PC-3 (cell line): ENCODE data around the gene GLRX5. TPM values are rescaled to one million over a fixed set of nuclear protein-coding genes. Genes with fewer than 3 reads are reported as not detected.

Source experiments
- ATAC-seq: fragments of 200-7000 bp; cut with Tn5 transposase; 2 replicates; pipeline ENCODE4 v1.9.1; 2020; ENCODE audit warnings: mild to moderate bottlenecking, moderate library complexity
- BruUV-seq: library from RNA; stranded (reverse); fragments of 400-500 nt; replicated peaks from 2 replicates; lab custom pipeline; 2021; lab: Mats Ljungman, UMichigan
- CTCF ChIA-PET: fragments of 300-600 bp; sonication (Branson Sonifier 250); formaldehyde crosslinking; loops from one replicate; lab custom pipeline; 2022; ENCODE audit warnings: antibody characterized with exemption; lab: Charles Lee
- POLR2A ChIA-PET: fragments of 300-600 bp; sonication (Branson Sonifier 250); formaldehyde crosslinking; loops from one replicate; lab custom pipeline; 2022; ENCODE audit warnings: antibody characterized with exemption; ENCODE audit not compliant: unreplicated experiment; lab: Charles Lee
- DNase-seq: peaks from one replicate; pipeline ENCODE4 v3.0.0-alpha.2; 2015
- H2AFZ ChIP-seq: fragments of 300-600 bp; sonication (generic); 2 replicates; pipeline ENCODE4 v1.6.0; 2016; ENCODE audit warnings: antibody characterized with exemption, low read length
- H3F3A ChIP-seq: fragments of 300-600 bp; sonication (generic); one replicate; pipeline ENCODE4 v1.6.0; 2017; ENCODE audit warnings: antibody characterized with exemption, low read length, control low read depth, mild to moderate bottlenecking; ENCODE audit not compliant: unreplicated experiment
- H3K27ac ChIP-seq: fragments of 300-600 bp; sonication (generic); 2 replicates; pipeline ENCODE4 v1.5.1; 2016; ENCODE audit warnings: mild to moderate bottlenecking, low read length
- H3K27me3 ChIP-seq: fragments of 300-600 bp; sonication (generic); 2 replicates; pipeline ENCODE4 v1.6.1; 2016; ENCODE audit warnings: low read length, mixed read lengths
- H3K36me3 ChIP-seq: fragments of 300-600 bp; sonication (generic); 2 replicates; pipeline ENCODE4 v1.6.1; 2016; ENCODE audit warnings: low read depth, mixed run types, low read length, mixed read lengths
- H3K4me1 ChIP-seq: fragments of 300-600 bp; sonication (generic); 2 replicates; pipeline ENCODE4 v1.5.1; 2016; ENCODE audit warnings: low read length; ENCODE audit not compliant: insufficient read depth
- H3K4me2 ChIP-seq: fragments of 300-600 bp; sonication (generic); 2 replicates; pipeline ENCODE4 v1.6.0; 2016; ENCODE audit warnings: low read length
- H3K4me3 ChIP-seq: fragments of 300-600 bp; sonication (generic); 2 replicates; pipeline ENCODE4 v1.5.1; 2016; ENCODE audit warnings: mild to moderate bottlenecking, low read length, mixed read lengths
- H3K79me2 ChIP-seq: fragments of 300-600 bp; sonication (generic); 2 replicates; pipeline ENCODE4 v1.6.1; 2017; ENCODE audit warnings: low read length, mixed read lengths
- H3K9ac ChIP-seq: fragments of 300-600 bp; sonication (generic); 2 replicates; pipeline ENCODE4 v1.6.0; 2016; ENCODE audit warnings: mild to moderate bottlenecking, low read length
- H3K9me2 ChIP-seq: fragments of 300-600 bp; sonication (generic); replicated peaks from 2 replicates; pipeline ENCODE4 v1.6.1; 2016; ENCODE audit warnings: mixed run types, low read length, mixed read lengths
- H3K9me3 ChIP-seq: fragments of 300-600 bp; sonication (generic); 2 replicates; pipeline ENCODE4 v1.6.1; 2016; ENCODE audit warnings: low read length, mixed read lengths
- H4K20me1 ChIP-seq: fragments of 300-600 bp; sonication (generic); 2 replicates; pipeline ENCODE4 v1.6.1; 2016; ENCODE audit warnings: low read length, mixed read lengths
- EZH2 ChIP-seq: fragments of 300-600 bp; sonication (generic); IDR thresholded peaks from one replicate; pipeline ENCODE4 v1.6.1; 2017; ENCODE audit warnings: antibody characterized with exemption, mild to moderate bottlenecking, low read length; ENCODE audit not compliant: unreplicated experiment
- EZH2phosphoT487 ChIP-seq: fragments of 300-600 bp; sonication (generic); IDR thresholded peaks from 2 replicates; pipeline ENCODE4 v1.6.1; 2018; ENCODE audit warnings: mild to moderate bottlenecking, antibody characterized with exemption, low read length, borderline replicate concordance
- intact Hi-C: fragments of 100-400 bp; cut with micrococcal nuclease; formaldehyde crosslinking; loops from 2 replicates; pipeline ENCODE4 v1.9.0; 2023
- total RNA-seq: library from RNA; depleted of rRNA; stranded (reverse); fragments of >200 nt; gene quantifications from 2 replicates; pipeline ENCODE4 v1.2.3, GENCODE V29; 2014
- TF ChIP-seq, protein P1 (sequence below): fragments of 300-600 bp; sonication (generic); conservative IDR thresholded peaks from 2 replicates; pipeline ENCODE4 v1.5.1; 2017; ENCODE audit warnings: antibody characterized with exemption, low read depth, mild to moderate bottlenecking, low read length

Gene GLRX5
- total RNA-seq, 1 experiment from 2014 or later: 60.0 TPM

DNA sequence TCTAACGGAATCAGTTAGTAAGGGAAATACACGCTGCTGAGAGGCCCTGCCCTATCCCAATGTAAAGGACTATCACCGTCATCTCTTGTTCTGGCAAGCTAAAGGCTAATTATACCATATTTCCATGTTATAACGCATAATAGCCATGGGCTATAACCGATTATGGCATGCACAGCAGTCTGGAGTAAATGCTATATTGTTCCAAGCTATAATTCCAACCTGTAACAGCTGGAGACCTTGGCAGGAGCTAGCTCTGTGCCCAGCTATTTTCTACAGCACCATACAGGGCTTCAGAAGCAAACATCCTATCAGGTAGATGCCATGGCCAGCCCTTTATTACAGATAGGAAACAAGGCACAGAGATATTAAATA, 44.7 kb upstream of the GLRX5 start:
- Histone ChIP-seq H3K9ac (no peak overlapping the region), H3F3A (no peaks in the 10 kb centered on the region), H3K4me1 (no peaks in the 10 kb centered on the region), H3K9me3 (no peaks in the 10 kb centered on the region), H3K4me3 (no peak overlapping the region), H3K79me2 (no peaks in the 10 kb centered on the region), H3K27ac (no peak overlapping the region), H2AFZ (no peak overlapping the region), H3K9me2 (no peaks in the 10 kb centered on the region), H3K36me3 (no peaks in the 10 kb centered on the region), H3K4me2 (no peak overlapping the region), H4K20me1 (no peaks in the 10 kb centered on the region), H3K27me3 (no peaks in the 10 kb centered on the region)
- DNase-seq (no peak), ATAC-seq (no peak)
- BruUV-seq: no TSS peak
- CTCF ChIA-PET: no interaction called here
- TF ChIP-seq EZH2 (no peak), EZH2phosphoT487 (no peak)
- TF ChIP-seq, protein P1, sequence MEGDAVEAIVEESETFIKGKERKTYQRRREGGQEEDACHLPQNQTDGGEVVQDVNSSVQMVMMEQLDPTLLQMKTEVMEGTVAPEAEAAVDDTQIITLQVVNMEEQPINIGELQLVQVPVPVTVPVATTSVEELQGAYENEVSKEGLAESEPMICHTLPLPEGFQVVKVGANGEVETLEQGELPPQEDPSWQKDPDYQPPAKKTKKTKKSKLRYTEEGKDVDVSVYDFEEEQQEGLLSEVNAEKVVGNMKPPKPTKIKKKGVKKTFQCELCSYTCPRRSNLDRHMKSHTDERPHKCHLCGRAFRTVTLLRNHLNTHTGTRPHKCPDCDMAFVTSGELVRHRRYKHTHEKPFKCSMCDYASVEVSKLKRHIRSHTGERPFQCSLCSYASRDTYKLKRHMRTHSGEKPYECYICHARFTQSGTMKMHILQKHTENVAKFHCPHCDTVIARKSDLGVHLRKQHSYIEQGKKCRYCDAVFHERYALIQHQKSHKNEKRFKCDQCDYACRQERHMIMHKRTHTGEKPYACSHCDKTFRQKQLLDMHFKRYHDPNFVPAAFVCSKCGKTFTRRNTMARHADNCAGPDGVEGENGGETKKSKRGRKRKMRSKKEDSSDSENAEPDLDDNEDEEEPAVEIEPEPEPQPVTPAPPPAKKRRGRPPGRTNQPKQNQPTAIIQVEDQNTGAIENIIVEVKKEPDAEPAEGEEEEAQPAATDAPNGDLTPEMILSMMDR: no peak
- intact Hi-C loops: no loop called here
- POLR2A ChIA-PET: no interaction called here

DNA sequence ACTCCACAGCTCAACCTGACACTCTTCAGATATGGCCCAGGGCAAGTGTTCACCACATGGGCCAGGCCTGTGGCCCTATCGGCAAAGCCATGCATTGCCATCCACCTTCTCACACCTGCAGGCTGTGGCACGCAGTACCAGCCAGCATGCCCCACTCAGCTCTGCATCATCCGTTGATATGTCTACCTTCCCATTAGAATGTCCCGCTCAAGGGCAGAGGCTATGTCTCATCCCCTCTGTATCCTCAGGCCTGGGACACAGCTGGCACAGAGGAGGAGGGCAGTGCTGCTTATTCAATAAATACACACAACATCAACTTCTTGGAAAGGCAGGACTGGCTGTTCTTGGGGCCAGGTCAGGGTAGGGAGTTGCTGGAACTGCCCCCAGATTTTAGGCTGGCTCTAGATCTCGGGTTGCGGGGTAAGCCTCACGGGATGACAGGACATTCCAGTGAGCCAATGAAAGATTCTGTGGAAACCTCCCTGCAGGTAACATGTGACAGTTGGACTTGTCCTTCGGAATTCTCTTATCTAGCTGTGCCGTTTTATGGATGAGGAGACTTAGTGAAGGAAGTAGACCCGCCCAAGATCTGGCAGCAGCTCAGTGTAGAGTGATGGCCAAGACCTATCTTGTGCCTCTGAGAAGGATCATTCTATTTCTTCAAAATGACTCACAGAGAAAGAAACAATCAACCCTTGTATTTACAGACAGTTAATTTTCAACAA, 44.0 kb upstream of the GLRX5 start:
- Histone ChIP-seq H3K4me1 (no peaks in the 10 kb centered on the region), H3K9ac (no peak overlapping the region), H3K9me3 (no peaks in the 10 kb centered on the region), H3K36me3 (no peaks in the 10 kb centered on the region), H4K20me1 (no peaks in the 10 kb centered on the region), H2AFZ (no peak overlapping the region), H3K79me2 (no peaks in the 10 kb centered on the region), H3K9me2 (no peaks in the 10 kb centered on the region), H3K27me3 (no peaks in the 10 kb centered on the region), H3K27ac (no peak overlapping the region), H3F3A (no peaks in the 10 kb centered on the region), H3K4me2 (no peak overlapping the region), H3K4me3 (no peak overlapping the region)
- DNase-seq (peak; percentile 40), ATAC-seq (peak; percentile 79)
- no TSS peak for BruUV-seq
- intact Hi-C loops: loop anchor here (1.0 kb wide), 1 partner anchor 14 kb away; no protein-coding TSS in a partner anchor
- ChIA-PET POLR2A (no interaction called here), CTCF (no interaction called here)
- no peak for TF ChIP-seq EZH2phosphoT487
- TF ChIP-seq, protein P1: no peak
- no peak for TF ChIP-seq EZH2

DNA sequence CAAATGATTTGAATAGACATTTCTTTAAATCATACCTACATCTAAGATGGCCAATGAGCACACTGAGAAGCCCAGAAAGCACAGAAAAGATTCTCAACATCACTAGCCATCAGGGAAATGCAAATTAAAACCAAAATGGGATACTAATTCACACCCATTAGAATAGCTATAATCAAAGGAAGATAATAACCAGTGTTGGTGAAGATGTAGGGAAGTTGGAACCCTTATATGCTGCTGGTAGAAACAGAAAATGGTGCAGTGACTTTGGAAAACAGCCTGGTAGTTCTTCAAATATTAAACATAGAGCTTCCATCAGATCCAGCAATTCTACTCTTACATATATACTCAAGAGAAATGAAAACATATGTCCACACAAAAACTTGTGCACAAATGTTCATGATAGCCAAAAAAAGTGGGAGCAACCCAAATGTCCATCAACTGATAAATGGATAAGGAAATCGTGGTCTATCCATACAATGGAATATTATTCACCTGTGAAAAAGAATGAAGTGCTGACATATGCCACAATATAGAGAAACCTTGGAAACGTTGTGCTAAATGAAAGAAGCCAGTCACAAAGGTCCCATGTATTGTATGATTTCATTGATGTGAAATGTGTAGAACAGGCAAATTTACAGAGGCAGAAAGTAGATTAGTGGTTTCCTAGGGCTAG, 42.8 kb upstream of the GLRX5 start:
- BruUV-seq: no TSS peak
- Histone ChIP-seq H4K20me1 (no peaks in the 10 kb centered on the region), H3K4me1 (no peaks in the 10 kb centered on the region; the same call in 1 of the 2 replicates), H3K79me2 (no peaks in the 10 kb centered on the region), H3K4me3 (no peak overlapping the region), H3K4me2 (no peak overlapping the region), H3K9me2 (no peaks in the 10 kb centered on the region), H2AFZ (no peak overlapping the region), H3K27me3 (no peaks in the 10 kb centered on the region), H3F3A (no peaks in the 10 kb centered on the region), H3K27ac (no peak overlapping the region), H3K9me3 (no peaks in the 10 kb centered on the region), H3K36me3 (no peaks in the 10 kb centered on the region), H3K9ac (no peak overlapping the region)
- ChIA-PET CTCF (no interaction called here), POLR2A (no interaction called here)
- intact Hi-C loops: loop anchor here (1.0 kb wide), 1 partner anchor 15 kb away; no protein-coding TSS in a partner anchor
- DNase-seq (no peak), ATAC-seq (no peak)
- TF ChIP-seq, protein P1: no peak
- no peak for TF ChIP-seq EZH2phosphoT487
- no peak for TF ChIP-seq EZH2
